HFFc6 (cell line): ENCODE results near the gene XPO6. TPM values are rescaled to one million over a fixed set of nuclear protein-coding genes. Genes with fewer than 3 reads are reported as not detected.
A peak's percentile ranks its signal among the peaks of the same experiment; 100 is the strongest.

Source experiments
- DNase-seq: peaks from one replicate; pipeline ENCODE4 v3.0.0-alpha.2; 2018
- H3K27ac Mint-ChIP-seq: 2 replicates; pipeline ENCODE4 v1.8.0; 2020; ENCODE audit warnings: mild to moderate bottlenecking, mixed read lengths
- H3K27me3 Mint-ChIP-seq: 2 replicates; pipeline ENCODE4 v1.8.0; 2021; ENCODE audit warnings: mild to moderate bottlenecking, moderate library complexity, mixed read lengths; ENCODE audit not compliant: insufficient read depth
- H3K36me3 Mint-ChIP-seq: 2 replicates; pipeline ENCODE4 v1.8.0; 2021; ENCODE audit warnings: low read depth, mixed read lengths
- H3K4me1 Mint-ChIP-seq: 2 replicates; pipeline ENCODE4 v1.8.0; 2020; ENCODE audit warnings: low read depth, mixed read lengths
- H3K4me3 Mint-ChIP-seq: 2 replicates; pipeline ENCODE4 v1.8.0; 2020; ENCODE audit warnings: mild to moderate bottlenecking, moderate library complexity, mixed read lengths
- H3K9me3 Mint-ChIP-seq: 2 replicates; pipeline ENCODE4 v1.8.0; 2020; ENCODE audit warnings: mild to moderate bottlenecking, mixed read lengths
- total RNA-seq, 6 experiments: library from RNA; stranded (reverse); fragmentation: NEBNext Ultra II Directional; extraction: Animal tissue kit (Norgen Biotek cat#: 25700); gene quantifications; 2 replicates in 1 of 6; 3 replicates in 5 of 6; pipeline ENCODE4 v1.2.3, GENCODE V29; 2021
- TF ChIP-seq, protein P1 (sequence below): fragments of 200-600 bp; sonication (generic); IDR thresholded peaks from 2 replicates; pipeline ENCODE4 v1.5.0; 2021; ENCODE audit warnings: antibody characterized with exemption, mild to moderate bottlenecking

Gene XPO6
- total RNA-seq, 6 experiments from 2014 or later = 161 to 200 (median 173) TPM

DNA sequence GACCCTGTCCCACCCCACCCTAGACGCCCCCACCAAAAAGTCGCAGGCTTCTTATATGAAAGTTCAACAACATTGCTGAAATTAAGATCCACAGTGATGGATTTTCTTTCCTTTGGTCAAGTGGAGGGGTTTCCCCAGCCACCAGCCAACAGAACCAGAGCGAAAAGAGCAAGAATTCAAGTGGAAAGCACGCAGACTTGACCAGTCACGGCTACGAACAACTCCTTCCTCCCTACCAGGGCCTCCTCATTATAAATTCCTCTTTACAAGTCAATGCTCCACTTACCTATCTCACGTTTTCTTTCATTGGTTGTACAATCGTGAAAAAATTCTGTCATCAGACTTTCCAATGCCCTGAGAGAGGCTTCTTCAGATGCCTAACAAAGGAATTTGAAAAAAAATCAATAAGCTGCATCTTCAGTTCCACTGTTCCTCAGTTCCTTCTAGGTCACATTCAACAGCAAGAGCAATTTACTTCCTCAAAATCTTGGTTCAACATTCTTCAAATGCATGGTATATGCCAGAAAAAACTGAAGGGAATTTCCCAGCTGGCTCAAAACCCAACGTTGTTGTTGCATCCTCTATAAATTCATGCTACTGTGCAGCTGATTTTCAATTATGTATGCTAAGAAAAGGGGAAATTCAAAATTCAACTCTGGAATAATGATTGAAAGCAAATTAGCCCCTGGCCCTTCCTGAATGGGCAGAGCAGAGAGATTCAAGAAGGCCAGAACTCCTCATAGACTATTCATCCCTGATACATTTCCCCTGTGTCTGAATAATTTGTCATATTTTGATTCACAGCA is 30.9 kb downstream of the XPO6 start:
- Mint-ChIP-seq H3K9me3 (no peaks in the 10 kb centered on the region), H3K4me1 (peaks cover 62% of the 10 kb centered on the region), H3K27me3 (no peaks in the 10 kb centered on the region), H3K4me3 (peak overlapping the region; percentile 78), H3K27ac (peak overlapping the region; percentile 93), H3K36me3 (peaks cover 42% of the 10 kb centered on the region)
- DNase-seq = no peak
- TF ChIP-seq, protein P1, sequence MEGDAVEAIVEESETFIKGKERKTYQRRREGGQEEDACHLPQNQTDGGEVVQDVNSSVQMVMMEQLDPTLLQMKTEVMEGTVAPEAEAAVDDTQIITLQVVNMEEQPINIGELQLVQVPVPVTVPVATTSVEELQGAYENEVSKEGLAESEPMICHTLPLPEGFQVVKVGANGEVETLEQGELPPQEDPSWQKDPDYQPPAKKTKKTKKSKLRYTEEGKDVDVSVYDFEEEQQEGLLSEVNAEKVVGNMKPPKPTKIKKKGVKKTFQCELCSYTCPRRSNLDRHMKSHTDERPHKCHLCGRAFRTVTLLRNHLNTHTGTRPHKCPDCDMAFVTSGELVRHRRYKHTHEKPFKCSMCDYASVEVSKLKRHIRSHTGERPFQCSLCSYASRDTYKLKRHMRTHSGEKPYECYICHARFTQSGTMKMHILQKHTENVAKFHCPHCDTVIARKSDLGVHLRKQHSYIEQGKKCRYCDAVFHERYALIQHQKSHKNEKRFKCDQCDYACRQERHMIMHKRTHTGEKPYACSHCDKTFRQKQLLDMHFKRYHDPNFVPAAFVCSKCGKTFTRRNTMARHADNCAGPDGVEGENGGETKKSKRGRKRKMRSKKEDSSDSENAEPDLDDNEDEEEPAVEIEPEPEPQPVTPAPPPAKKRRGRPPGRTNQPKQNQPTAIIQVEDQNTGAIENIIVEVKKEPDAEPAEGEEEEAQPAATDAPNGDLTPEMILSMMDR = no peak

DNA sequence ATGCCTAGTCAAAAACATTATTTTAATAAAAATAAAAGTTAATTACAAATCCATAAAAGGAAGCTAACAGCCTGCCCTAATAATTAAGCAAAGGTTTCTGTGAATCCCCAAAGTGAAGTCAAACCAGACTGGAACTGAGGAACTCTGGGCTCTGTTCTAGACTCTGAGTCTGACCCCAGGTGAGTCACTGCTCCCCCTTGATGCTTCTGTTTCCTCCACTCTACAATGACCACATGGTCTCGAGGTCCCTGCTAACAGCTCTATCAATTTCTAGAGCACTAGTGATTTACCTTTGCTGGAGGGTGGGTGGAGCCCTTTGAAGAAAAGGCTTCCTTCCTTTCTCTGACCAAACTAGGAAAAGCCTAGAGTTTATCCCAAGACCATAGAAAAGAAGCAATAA is 32.4 kb downstream of the XPO6 start:
- peaks cover 62% of the 10 kb centered on the region for H3K4me1 Mint-ChIP-seq
- no peaks in the 10 kb centered on the region for H3K9me3 Mint-ChIP-seq
- peak overlapping the region; percentile 16; the same call in 1 of the 2 replicates for H3K4me3 Mint-ChIP-seq
- TF ChIP-seq, protein P1 = no peak
- no peak for DNase-seq
- peaks cover 47% of the 10 kb centered on the region for H3K36me3 Mint-ChIP-seq
- H3K27me3 Mint-ChIP-seq = no peaks in the 10 kb centered on the region; the same call in 1 of the 2 replicates
- peak overlapping the region; percentile 69 for H3K27ac Mint-ChIP-seq

DNA sequence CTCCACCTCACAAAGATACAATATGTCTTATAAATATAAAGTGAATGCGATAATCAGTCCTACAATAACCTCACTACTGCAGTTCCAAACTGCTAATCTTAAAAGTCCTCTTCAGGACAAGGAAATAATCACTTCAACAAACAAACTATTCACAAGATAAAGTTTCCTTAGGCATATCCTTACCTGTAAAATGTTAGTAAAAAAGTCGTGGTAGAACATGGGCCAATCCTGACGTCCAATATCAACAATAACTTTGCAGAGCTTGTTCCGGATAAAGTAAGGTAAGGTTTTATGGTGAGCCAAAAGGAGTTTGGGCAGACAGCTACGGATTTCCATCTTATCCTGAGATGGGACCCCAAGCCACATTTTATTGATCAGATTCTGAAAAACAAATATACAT is 36.0 kb downstream of the XPO6 start:
- peaks cover 40% of the 10 kb centered on the region for H3K4me1 Mint-ChIP-seq
- no peaks in the 10 kb centered on the region; the same call in 1 of the 2 replicates for H3K27me3 Mint-ChIP-seq
- no peak overlapping the region for H3K4me3 Mint-ChIP-seq
- H3K27ac Mint-ChIP-seq = no peak overlapping the region
- TF ChIP-seq, protein P1 = no peak
- DNase-seq = no peak
- peaks cover 47% of the 10 kb centered on the region for H3K36me3 Mint-ChIP-seq
- H3K9me3 Mint-ChIP-seq = no peaks in the 10 kb centered on the region

DNA sequence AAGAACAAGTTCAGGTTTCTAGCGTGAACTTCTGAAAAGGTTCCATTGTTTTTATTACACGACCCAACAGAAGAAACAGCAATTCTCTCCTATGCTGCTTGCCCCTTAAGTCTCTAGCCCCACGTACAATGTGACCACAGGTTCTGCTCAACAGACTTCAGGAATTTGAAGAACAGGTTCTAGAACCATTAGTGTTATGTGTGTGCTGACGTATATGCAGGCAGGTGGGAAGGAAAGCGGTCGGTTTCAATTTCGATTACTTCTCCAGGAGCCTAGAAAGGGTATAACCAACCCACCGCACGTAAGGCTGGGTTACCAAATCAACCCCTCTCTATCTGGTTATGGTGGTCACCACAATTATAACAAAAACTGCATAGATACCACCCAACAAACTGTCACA is 39.4 kb downstream of the XPO6 start:
- H3K4me3 Mint-ChIP-seq = no peak overlapping the region
- H3K4me1 Mint-ChIP-seq = peaks cover 33% of the 10 kb centered on the region
- DNase-seq = no peak
- H3K27ac Mint-ChIP-seq = no peak overlapping the region
- no peaks in the 10 kb centered on the region for H3K9me3 Mint-ChIP-seq
- TF ChIP-seq, protein P1 = no peak
- H3K27me3 Mint-ChIP-seq = no peaks in the 10 kb centered on the region; the same call in 1 of the 2 replicates
- H3K36me3 Mint-ChIP-seq = peaks cover 42% of the 10 kb centered on the region

DNA sequence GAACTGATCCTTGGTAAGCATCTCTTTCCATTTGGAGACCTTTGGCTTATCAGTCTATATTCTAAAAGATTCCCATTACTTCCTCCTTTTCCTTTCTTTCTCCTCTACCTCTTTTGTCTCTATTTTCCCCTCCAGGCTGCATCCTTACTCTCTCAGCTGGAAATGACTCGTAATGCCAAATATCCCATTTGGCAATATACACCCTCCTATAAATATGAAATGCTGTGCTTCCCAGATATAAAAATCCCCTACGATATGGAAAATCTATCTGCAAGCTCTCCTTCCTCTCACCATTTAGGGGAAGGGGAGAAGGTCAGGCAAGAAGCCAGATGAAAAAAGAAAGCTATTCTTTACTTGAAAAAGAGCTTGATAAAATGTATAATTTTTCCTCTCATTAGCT is 39.9 kb downstream of the XPO6 start:
- TF ChIP-seq, protein P1 = no peak
- Mint-ChIP-seq H3K4me3 (no peak overlapping the region), H3K27me3 (no peaks in the 10 kb centered on the region; the same call in none of the 2 replicates), H3K4me1 (peaks cover 38% of the 10 kb centered on the region), H3K9me3 (no peaks in the 10 kb centered on the region), H3K27ac (peak overlapping the region; percentile 51), H3K36me3 (peaks cover 42% of the 10 kb centered on the region)
- DNase-seq = no peak
